NCI-H2107 (cell line): ENCODE data around the gene CHST14.
A peak's percentile ranks its signal among the peaks of the same experiment; 100 is the strongest.
"Not testable (repeated sequence)": the region's sequence is repeated elsewhere in the genome, so short reads cannot be mapped to it uniquely, and the experiment has no call there.

Experiments used
- DNase-seq: peaks from one replicate; lab custom pipeline; 2025; lab: John Stamatoyannopoulos, UW

CHST14 gene

GRCh38 chr15:40440743-40441564, 29.8 kb upstream of the CHST14 start, which contains the start of gene BAHD1:
Gene BAHD1, plus strand, starts transcription at chr15:40440953. Its CDS starts 17,512 bp downstream, at chr15:40458465.
- peak; percentile 70 for DNase-seq

- no peak for DNase-seq
These were observed 28.9 kb upstream of the CHST14 start for GRCh38 chr15:40441565-40442531.

GRCh38 chr15:40443255-40443654, 27.5 kb upstream of the CHST14 start:
- DNase-seq: no peak

GRCh38 chr15:40443846-40444245, 26.9 kb upstream of the CHST14 start:
- DNase-seq: no peak

GRCh38 chr15:40444736-40445135, 26.0 kb upstream of the CHST14 start:
- no peak for DNase-seq

- DNase-seq: no peak
These were observed 25.3 kb upstream of the CHST14 start for GRCh38 chr15:40445421-40445922.

GRCh38 chr15:40446144-40446543, 24.6 kb upstream of the CHST14 start:
- no peak for DNase-seq

GRCh38 chr15:40448354-40448753, 22.4 kb upstream of the CHST14 start:
- no peak for DNase-seq

GRCh38 chr15:40449275-40449674, 21.5 kb upstream of the CHST14 start:
- no peak for DNase-seq

GRCh38 chr15:40450047-40450446, 20.7 kb upstream of the CHST14 start:
- no peak for DNase-seq

GRCh38 chr15:40451527-40452158, 19.1 kb upstream of the CHST14 start:
- no peak for DNase-seq

- no peak for DNase-seq
These were observed 18.3 kb upstream of the CHST14 start for GRCh38 chr15:40452296-40453090.

- not testable (repeated sequence) for DNase-seq
These were observed 16.8 kb upstream of the CHST14 start for GRCh38 chr15:40453941-40454340.

GRCh38 chr15:40454904-40455391, 15.8 kb upstream of the CHST14 start:
- no peak for DNase-seq

GRCh38 chr15:40456299-40456712, 14.5 kb upstream of the CHST14 start:
- DNase-seq: no peak

GRCh38 chr15:40456738-40457137, 14.0 kb upstream of the CHST14 start:
- no peak for DNase-seq

- DNase-seq: no peak
These were observed 12.1 kb upstream of the CHST14 start for GRCh38 chr15:40458495-40459371.

GRCh38 chr15:40459391-40460015, 11.3 kb upstream of the CHST14 start:
- no peak for DNase-seq

GRCh38 chr15:40460404-40460803, 10.4 kb upstream of the CHST14 start:
- DNase-seq: no peak

GRCh38 chr15:40461958-40462357, 8.8 kb upstream of the CHST14 start:
- no peak for DNase-seq
